GM23338 (cell line): Measurements from ENCODE around the gene KCTD17.

ENCODE experiments used
- CREB1 ChIP-seq: fragments of 250-450 bp; sonication (Bioruptor Pico); IDR thresholded peaks from 2 replicates; pipeline ENCODE4 v1.5.0; 2020; ENCODE audit warnings: low read depth, mild to moderate bottlenecking, moderate library complexity
- CTCF ChIP-seq, 2 experiments: fragments of 200-600 bp in 1 of 2; sonication (generic) in 1 of 2; conservative IDR thresholded peaks; 2 replicates each; pipeline versions ENCODE4 v1.5.1 to v1.6.1; 2016 to 2017; ENCODE audit warnings: antibody characterized with exemption in 2 of 2, low read depth in 2 of 2, mild to moderate bottlenecking in 2 of 2, moderate library complexity in 1 of 2
- EZH2 ChIP-seq: fragments of 200-600 bp; sonication (generic); IDR thresholded peaks from one replicate; pipeline ENCODE4 v1.8.0; 2017; ENCODE audit warnings: antibody characterized with exemption, mild to moderate bottlenecking, low read depth; ENCODE audit not compliant: unreplicated experiment
- POLR2AphosphoS5 ChIP-seq: IDR thresholded peaks from 2 replicates; pipeline ENCODE4 v1.6.1; 2016; ENCODE audit warnings: antibody characterized with exemption, low read depth
- REST ChIP-seq: IDR thresholded peaks from one replicate; pipeline ENCODE4 v1.6.1; 2018; ENCODE audit warnings: antibody characterized with exemption; ENCODE audit not compliant: unreplicated experiment
- ZNF331 ChIP-seq: fragments of 250-450 bp; sonication (Bioruptor Pico); IDR thresholded peaks from 2 replicates; pipeline ENCODE4 v1.5.0; 2020; ENCODE audit warnings: low read depth, mild to moderate bottlenecking, moderate library complexity

GRCh38 chr22:37091994-37092393 lies 40.5 kb downstream of the KCTD17 start:
- TF ChIP-seq POLR2AphosphoS5 (no peak), CTCF (conservative IDR thresholded peaks at IDR 0.05; ENCODE audit: low read depth in 2 of 2) (no peak), REST (no peak), EZH2 (no peak), ZNF331 (CRISPR knock-in tag) (no peak), CREB1 (no peak)
